Measurements from ENCODE around the gene CREB3L2.

- TF ChIP-seq EZH2 (IDR thresholded peaks at IDR 0.05; ENCODE audit: low read length, missing control alignments) (no peak), CTCF (conservative IDR thresholded peaks at IDR 0.05 in 1 of 2, IDR thresholded peaks at IDR 0.05 in 1 of 2; ENCODE audit: low read depth in 1 of 2, low read length in 2 of 2) (no peak)
Measured at GRCh38 chr7:138004936-138005335, 3.0 kb upstream of the CREB3L2 start.

Measured in fibroblast of lung (primary cell).